GM12892 (cell line): Measurements from ENCODE around the gene ZNF70.
A peak's percentile ranks its signal among the peaks of the same experiment; 100 is the strongest.
"Not testable (repeated sequence)": the region's sequence is repeated elsewhere in the genome, so short reads cannot be mapped to it uniquely, and the experiment has no call there.

Source experiments
- DNase-seq: peaks from one replicate; pipeline ENCODE4 v3.0.0; 2011; ENCODE audit not compliant: insufficient read length
- FAIRE-seq: peaks from 2 replicates; lab custom pipeline; 2011; peaks lifted over from hg19 to GRCh38; lab: Jason Lieb, UNC
- POLR2A ChIP-seq: IDR thresholded peaks from 2 replicates; pipeline ENCODE4 v1.6.1; 2011; ENCODE audit warnings: low read depth, low read length, control low read depth
- POLR2AphosphoS5 ChIP-seq: IDR thresholded peaks from 2 replicates; pipeline ENCODE4 v1.6.1; 2011; ENCODE audit warnings: low read depth, low read length, control low read depth
- TAF1 ChIP-seq: IDR thresholded peaks from 2 replicates; pipeline ENCODE4 v1.6.1; 2011; ENCODE audit warnings: low read depth, mild to moderate bottlenecking, control low read depth, low read length, borderline replicate concordance

ZNF70 gene

DNA sequence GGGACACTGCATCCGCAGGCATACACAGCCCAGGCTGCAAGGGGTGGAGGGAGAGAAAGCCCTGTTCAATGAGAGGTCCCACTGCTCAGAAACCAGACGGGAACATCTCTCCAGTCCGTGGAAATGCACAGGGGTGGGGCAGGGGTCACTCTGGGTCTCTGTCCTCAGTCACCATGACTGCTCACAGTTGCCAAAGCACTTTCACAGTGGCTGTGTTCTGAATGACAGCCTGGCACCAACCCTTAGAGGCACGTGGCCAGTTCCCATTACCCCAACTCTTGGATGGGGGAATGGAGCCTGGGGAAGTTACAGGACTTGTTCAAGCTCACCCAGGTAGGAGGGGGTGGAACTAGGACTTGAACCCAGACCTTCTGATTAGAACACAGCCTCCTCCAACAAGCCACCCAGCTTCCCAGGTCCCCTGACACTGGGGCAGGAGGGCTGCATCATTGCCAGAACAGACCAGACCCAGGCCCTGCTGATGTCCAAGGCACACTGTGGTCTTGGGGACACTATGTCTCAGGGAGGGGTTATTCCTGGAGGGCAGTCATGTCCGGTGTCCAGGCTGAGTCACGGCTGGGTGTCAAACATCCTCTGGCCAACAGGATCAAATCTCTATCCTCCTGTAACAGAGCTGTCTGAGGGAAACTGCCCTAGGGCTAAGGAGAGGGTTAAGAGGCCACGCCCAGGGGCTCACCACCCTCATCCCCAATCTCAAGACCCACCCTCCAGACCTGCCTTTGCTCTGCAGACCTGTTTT lies 8.2 kb downstream of the ZNF70 start:
- no peak for DNase-seq
- TF ChIP-seq POLR2AphosphoS5: no peak
- FAIRE-seq: no peak

DNA sequence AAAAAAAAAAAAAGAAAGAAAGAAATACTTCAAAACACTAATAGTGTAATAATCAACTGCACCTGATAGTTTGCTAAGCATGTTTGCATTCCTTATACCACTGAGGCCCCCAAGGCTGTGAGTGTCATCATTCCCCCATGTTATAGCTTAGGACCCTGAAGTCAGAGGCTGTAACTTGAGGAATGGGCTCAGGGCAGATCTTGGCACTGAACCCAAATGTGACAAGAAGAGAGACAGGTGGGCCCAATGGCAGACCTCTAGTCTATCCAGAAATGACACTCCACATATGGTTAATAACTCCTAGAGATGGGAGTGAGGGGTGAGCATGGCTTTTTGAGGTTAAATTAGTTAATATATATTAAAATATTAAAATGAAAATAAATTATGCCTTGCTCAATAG lies 13.2 kb downstream of the ZNF70 start:
- DNase-seq (no peak), FAIRE-seq (no peak)
- TF ChIP-seq POLR2AphosphoS5: no peak
- TF ChIP-seq TAF1: no peak
- TF ChIP-seq POLR2A: no peak

DNA sequence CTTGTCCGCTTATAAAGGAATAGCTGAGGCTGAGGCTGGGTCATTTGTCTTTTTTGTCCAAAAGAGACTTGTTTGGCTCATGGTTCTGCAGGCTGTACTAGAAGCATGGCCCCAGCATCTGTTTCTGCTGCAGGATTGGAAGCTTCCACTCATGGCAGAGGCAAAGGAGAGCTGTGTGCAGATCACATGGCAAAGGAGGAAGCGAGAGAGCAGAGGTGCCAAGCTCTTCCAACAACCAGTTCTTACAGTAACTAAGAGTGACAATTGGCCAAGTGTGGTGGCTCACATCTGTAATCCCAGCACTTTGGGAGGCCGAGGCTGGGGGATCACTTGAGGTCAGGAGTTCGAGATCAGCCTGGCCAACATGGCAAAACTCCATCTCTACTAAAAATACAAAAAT lies 22.8 kb downstream of the ZNF70 start:
- FAIRE-seq, DNase-seq: not testable (repeated sequence)

GRCh38 chr22:23722724-23723123 lies 28.2 kb downstream of the ZNF70 start:
- DNase-seq: no peak
- FAIRE-seq: no peak
- no peak for TF ChIP-seq POLR2AphosphoS5

DNA sequence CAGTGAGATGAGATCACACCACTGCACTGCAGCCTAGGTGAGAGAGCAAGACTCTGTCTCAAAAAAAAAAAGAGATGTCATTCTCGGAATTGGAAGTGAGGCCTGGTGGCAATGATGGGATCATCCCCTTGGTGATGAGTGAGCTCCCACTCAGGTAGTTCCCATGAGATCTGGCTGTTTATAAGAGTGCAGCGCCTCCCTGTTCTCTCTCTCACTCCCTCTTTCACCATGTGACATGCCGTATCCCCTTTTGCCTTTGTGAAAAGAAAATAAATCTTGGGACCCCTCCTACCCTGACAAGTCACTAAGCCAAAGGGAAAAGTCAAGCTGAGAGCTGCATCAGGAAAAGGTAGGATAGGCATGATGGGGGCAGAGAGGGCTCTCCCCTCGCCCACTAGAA lies 28.8 kb downstream of the ZNF70 start:
- no peak for FAIRE-seq
- TF ChIP-seq POLR2A (no peak), TAF1 (no peak), POLR2AphosphoS5 (no peak)
- DNase-seq: no peak

- TF ChIP-seq POLR2A (no peak), POLR2AphosphoS5 (no peak), TAF1 (no peak)
- DNase-seq: no peak
- no peak for FAIRE-seq
These were observed 30.1 kb downstream of the ZNF70 start for GRCh38 chr22:23720855-23721254.

DNA sequence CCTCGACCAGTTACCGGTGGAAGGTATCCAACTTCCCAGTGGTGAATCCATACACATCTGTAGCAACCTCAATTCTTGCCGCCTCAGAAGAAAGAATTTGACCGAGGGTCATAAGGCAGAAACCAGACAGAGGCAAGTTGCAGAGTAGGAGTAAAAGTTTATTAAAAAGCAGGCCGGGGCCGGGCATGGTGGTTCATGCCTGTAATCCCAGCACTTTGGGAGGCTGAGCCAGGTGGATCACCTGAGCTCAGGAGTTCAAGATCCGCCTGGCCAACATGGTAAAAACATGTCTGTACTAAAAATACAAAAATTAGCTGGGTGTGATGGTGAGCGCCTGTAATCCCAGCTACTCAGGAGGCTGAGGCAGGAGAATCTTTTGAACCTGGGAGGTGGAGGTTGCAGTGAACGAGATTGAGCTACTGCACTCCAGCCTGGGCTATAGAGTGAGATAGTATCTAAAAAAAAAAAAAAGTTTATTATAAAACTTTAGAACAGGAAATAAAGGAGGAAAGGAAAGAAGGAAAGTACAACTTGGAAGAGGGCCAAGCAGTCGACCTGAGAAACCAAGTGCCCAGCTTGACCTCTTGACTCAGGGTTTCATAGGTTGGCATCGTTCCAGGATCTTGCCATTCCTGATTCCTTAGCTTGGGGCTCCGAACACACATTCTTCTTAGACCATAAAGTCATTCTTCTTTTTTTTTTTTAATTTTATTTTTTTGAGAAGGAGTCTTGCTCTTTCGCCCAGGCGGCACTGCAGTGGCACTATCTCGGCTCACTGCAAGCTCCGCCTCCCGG lies 32.3 kb downstream of the ZNF70 start:
- DNase-seq (no peak), FAIRE-seq (peak; percentile 65)
- no peak for TF ChIP-seq TAF1
- TF ChIP-seq POLR2AphosphoS5: no peak

GRCh38 chr22:23716811-23717801 lies 33.8 kb downstream of the ZNF70 start:
- peak; percentile 100 for FAIRE-seq
- TF ChIP-seq TAF1 (peak; percentile 43; the same call in 1 of the 2 replicates), POLR2AphosphoS5 (peak; percentile 93), POLR2A (peak; percentile 94)
- DNase-seq: peak; percentile 99

GRCh38 chr22:23715806-23716375 lies 35.0 kb downstream of the ZNF70 start:
- peak; percentile 75 for FAIRE-seq
- no peak for DNase-seq
- TF ChIP-seq POLR2A (no peak), POLR2AphosphoS5 (no peak), TAF1 (no peak)

- FAIRE-seq (peak; percentile 9), DNase-seq (no peak)
- TF ChIP-seq POLR2AphosphoS5 (no peak), POLR2A (no peak), TAF1 (no peak)
These were observed 36.0 kb downstream of the ZNF70 start for GRCh38 chr22:23714596-23715578.
